Measurements from ENCODE around the gene ADAMTS9. TPM values are rescaled to one million over a fixed set of nuclear protein-coding genes. Genes with fewer than 3 reads are reported as not detected.

Gene ADAMTS9
- total and polyA plus RNA-seq, 9 of the 15 experiments (the other 6 are each of a cell fraction or from before 2014, with no cell fraction given) = 0.05 to 0.32 (median 0.13) TPM; not detected in 2

GRCh38 chr3:64514889-64515288 is 172.9 kb downstream of the ADAMTS9 start (continued):
- TF ChIP-seq ZBTB11 (CRISPR knock-in tag; IDR thresholded peaks at IDR 0.05) = 0 out of 6 replicates have a peak, but pooled peaks of 1 of the 3 experiments have one; percentile 12
- TF ChIP-seq RAD51 (IDR thresholded peaks at IDR 0.05; ENCODE audit: borderline replicate concordance, low read depth) = peak; percentile 23; the same call in 1 of the 2 replicates
- TF ChIP-seq NR1H2 (CRISPR knock-in tag; IDR thresholded peaks at IDR 0.05) = no peak
- TF ChIP-seq MTA2 (IDR thresholded peaks at IDR 0.05; ENCODE audit: low read depth) = no peak
- TF ChIP-seq MEF2A (IDR thresholded peaks at IDR 0.05; ENCODE audit: control insufficient read depth, low read depth, low read length) = no peak
- TF ChIP-seq BRCA1 (IDR thresholded peaks at IDR 0.05) = no peak
- no peak for TF ChIP-seq BRCA1 (CRISPR knock-in tag; IDR thresholded peaks at IDR 0.05)
- no peak for TF ChIP-seq MTF1 (CRISPR knock-in tag; IDR thresholded peaks at IDR 0.05; ENCODE audit: borderline replicate concordance)
- peak; percentile 56; the same call in 1 of the 2 replicates for TF ChIP-seq TFE3 (CRISPR knock-in tag; IDR thresholded peaks at IDR 0.05)
- no peak for TF ChIP-seq ATF7 (IDR thresholded peaks at IDR 0.05)
- no peak for TF ChIP-seq HNRNPH1 (optimal IDR thresholded peaks at IDR 0.05; ENCODE audit: low read depth, low read length)
- TF ChIP-seq NFYB (IDR thresholded peaks at IDR 0.05; ENCODE audit: extremely low read depth, insufficient read length) = peak; percentile 44

Measured in K562 (cell line).